ENCODE measurements around the gene PALB2.

The PALB2 gene

DNA sequence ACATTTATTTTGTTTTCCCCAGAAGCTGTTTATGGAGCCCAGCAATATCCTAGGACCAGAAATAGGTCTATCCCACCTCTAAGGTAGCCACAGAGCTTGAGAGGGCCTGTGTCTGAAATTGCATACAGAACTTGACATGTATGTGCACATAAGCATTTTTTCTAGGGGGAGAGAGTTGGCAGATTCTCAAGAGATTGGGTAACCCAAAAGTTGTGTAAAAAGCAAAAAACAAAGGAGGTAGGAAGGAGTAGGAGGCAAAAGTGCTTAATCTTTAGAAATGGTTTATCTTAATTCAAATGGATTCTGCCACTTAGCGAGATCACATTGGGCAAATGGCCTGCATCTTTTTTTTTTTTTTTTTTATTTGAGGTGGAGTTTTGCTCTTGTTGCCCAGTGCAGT lies 41.1 kb upstream of the PALB2 start:
- TF ChIP-seq POLR2AphosphoS5 (IDR thresholded peaks at IDR 0.05; ENCODE audit: low read depth, low read length) = no peak
- no peak for TF ChIP-seq TAF1 (IDR thresholded peaks at IDR 0.05; ENCODE audit: borderline replicate concordance, insufficient read depth, low read length)
- no peak for TF ChIP-seq SIN3A (IDR thresholded peaks at IDR 0.05; ENCODE audit: borderline replicate concordance, insufficient read depth, low read length)

DNA sequence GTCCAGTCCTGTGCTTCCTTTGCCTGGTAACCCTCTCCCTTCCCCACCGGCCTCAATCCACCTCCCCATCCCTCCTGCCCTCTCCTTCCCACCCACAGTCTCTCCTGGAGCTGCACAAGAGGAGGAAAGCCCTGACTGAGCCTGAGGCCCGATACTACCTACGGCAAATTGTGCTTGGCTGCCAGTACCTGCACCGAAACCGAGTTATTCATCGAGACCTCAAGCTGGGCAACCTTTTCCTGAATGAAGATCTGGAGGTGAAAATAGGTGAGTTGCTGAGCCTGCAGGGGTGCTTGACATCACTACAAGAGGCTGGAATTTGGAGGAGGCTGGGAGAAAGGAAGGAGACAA lies 38.9 kb upstream of the PALB2 start:
- TF ChIP-seq POLR2AphosphoS5 (IDR thresholded peaks at IDR 0.05; ENCODE audit: low read depth, low read length) = no peak
- TF ChIP-seq REST (IDR thresholded peaks at IDR 0.05; ENCODE audit: insufficient read depth in 1 of 2, low read depth in 2 of 2, low read length in 2 of 2) = no peak
- no peak for TF ChIP-seq TAF1 (IDR thresholded peaks at IDR 0.05; ENCODE audit: borderline replicate concordance, insufficient read depth, low read length)
- TF ChIP-seq SIN3A (IDR thresholded peaks at IDR 0.05; ENCODE audit: borderline replicate concordance, insufficient read depth, low read length) = no peak

DNA sequence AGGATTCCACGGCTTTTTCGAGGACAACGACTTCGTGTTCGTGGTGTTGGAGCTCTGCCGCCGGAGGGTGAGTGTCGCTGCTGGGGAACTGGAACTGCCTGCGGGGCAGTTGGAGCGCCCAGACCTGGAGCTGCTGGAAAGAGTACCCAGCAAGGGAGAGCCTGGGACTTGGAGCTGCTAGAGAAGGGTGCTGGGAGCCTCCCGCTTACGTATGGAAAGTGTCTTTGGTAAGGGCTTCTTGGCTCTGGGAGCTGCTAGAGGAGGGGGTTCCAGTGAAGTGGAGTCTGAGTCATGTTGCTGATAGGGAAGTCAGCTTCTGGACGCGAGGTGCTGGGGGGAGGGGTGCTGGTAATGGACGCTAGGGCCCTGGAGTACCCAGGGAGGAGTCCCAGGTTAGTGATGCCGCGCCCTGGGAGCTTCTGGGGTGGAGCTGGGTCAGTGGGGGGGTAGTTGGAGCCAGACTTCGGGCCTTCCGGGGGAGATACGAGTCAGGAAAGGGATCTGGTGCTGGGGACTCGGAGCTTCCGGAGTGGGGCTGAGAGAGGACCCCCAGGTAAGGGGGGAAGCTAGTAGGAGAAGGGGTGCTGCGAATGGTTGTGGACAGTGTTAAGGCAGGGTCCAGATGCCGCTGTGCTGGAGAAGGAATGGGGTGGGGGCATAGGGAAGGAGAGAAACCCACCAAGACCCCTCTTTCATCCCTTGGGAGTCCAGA lies 38.3 kb upstream of the PALB2 start:
- no peak for TF ChIP-seq POLR2AphosphoS5 (IDR thresholded peaks at IDR 0.05; ENCODE audit: low read depth, low read length)
- TF ChIP-seq TAF1 (IDR thresholded peaks at IDR 0.05; ENCODE audit: borderline replicate concordance, insufficient read depth, low read length) = no peak
- TF ChIP-seq REST (IDR thresholded peaks at IDR 0.05; ENCODE audit: insufficient read depth in 1 of 2, low read depth in 2 of 2, low read length in 2 of 2) = no peak
- TF ChIP-seq FOXP2 (optimal IDR thresholded peaks at IDR 0.05; ENCODE audit: borderline replicate concordance, extremely low read depth, extremely low read length, insufficient read depth) = no peak
- TF ChIP-seq SIN3A (IDR thresholded peaks at IDR 0.05; ENCODE audit: borderline replicate concordance, insufficient read depth, low read length) = no peak

GRCh38 chr16:23678430-23679273 lies 37.5 kb upstream of the PALB2 start, which contains the start of gene PLK1:
TSS of gene PLK1 (plus strand) at chr16:23678889. CDS start at chr16:23678933, 44 bp downstream.
- peak; percentile 64 for TF ChIP-seq TAF1 (IDR thresholded peaks at IDR 0.05; ENCODE audit: borderline replicate concordance, insufficient read depth, low read length)
- TF ChIP-seq POLR2AphosphoS5 (IDR thresholded peaks at IDR 0.05; ENCODE audit: low read depth, low read length) = peak; percentile 76
- peak in 1 of 2 experiments; percentile 10; a peak in 1 of 4 replicates for TF ChIP-seq REST (IDR thresholded peaks at IDR 0.05; ENCODE audit: insufficient read depth in 1 of 2, low read depth in 2 of 2, low read length in 2 of 2)
- no peak for TF ChIP-seq FOXP2 (optimal IDR thresholded peaks at IDR 0.05; ENCODE audit: borderline replicate concordance, extremely low read depth, extremely low read length, insufficient read depth)
- peak; percentile 87; the same call in 1 of the 2 replicates for TF ChIP-seq SIN3A (IDR thresholded peaks at IDR 0.05; ENCODE audit: borderline replicate concordance, insufficient read depth, low read length)

DNA sequence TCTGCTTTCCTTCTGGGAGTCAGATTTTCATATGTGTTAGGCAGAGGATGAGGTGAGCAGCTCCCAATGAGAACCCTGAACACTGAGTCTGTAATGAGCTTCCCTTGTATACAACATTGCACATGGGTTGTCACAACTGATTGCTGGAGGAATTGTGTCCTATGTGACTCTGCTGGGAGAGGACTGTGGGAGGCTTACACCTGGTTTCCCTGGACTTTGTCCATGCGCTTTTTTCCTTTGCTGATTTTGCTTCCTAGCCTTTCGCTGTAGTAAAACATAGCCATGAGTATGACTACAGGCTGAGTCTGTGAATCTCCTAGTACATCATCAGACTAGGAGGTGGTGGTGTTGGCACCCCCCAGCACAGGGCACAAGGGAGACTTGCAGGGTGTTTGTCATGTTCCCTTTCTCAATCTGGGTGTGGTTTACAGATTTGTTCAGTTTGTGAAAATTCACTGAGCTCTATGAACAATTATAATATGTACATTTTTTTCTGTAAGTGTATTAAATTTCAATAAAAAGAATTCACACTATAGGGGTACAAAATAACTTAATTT lies 35.9 kb upstream of the PALB2 start:
- TF ChIP-seq TAF1 (IDR thresholded peaks at IDR 0.05; ENCODE audit: borderline replicate concordance, insufficient read depth, low read length) (no peak), REST (IDR thresholded peaks at IDR 0.05; ENCODE audit: insufficient read depth in 1 of 2, low read depth in 2 of 2, low read length in 2 of 2) (no peak), POLR2AphosphoS5 (IDR thresholded peaks at IDR 0.05; ENCODE audit: low read depth, low read length) (no peak), FOXP2 (optimal IDR thresholded peaks at IDR 0.05; ENCODE audit: borderline replicate concordance, extremely low read depth, extremely low read length, insufficient read depth) (no peak), SIN3A (IDR thresholded peaks at IDR 0.05; ENCODE audit: borderline replicate concordance, insufficient read depth, low read length) (no peak)

All from PFSK-1 (cell line).